KMS-11 (cell line): Measurements from ENCODE around the gene CEP97.
A peak's percentile ranks its signal among the peaks of the same experiment; 100 is the strongest.
"Not testable (repeated sequence)": the region's sequence is repeated elsewhere in the genome, so short reads cannot be mapped to it uniquely, and the experiment has no call there.

Experiments used
- H2AFZ ChIP-seq: fragments of 200-600 bp; sonication (generic); 2 replicates; pipeline ENCODE4 v1.6.1; 2016; ENCODE audit warnings: antibody characterized with exemption, mixed run types, low read depth
- H3K27ac ChIP-seq: fragments of 200-600 bp; sonication (generic); 2 replicates; pipeline ENCODE4 v1.6.1; 2016; ENCODE audit warnings: mild to moderate bottlenecking, mixed run types
- H3K27me3 ChIP-seq: fragments of 200-600 bp; sonication (generic); 2 replicates; pipeline ENCODE4 v1.6.1; 2017; ENCODE audit warnings: mild to moderate bottlenecking, low read depth, mixed run types, moderate library complexity; ENCODE audit not compliant: insufficient read depth
- H3K36me3 ChIP-seq: fragments of 200-600 bp; sonication (generic); 2 replicates; pipeline ENCODE4 v1.6.1; 2017; ENCODE audit warnings: mild to moderate bottlenecking, mixed run types; ENCODE audit not compliant: insufficient read depth
- H3K4me1 ChIP-seq: fragments of 200-600 bp; sonication (generic); 2 replicates; pipeline ENCODE4 v1.6.1; 2016; ENCODE audit warnings: mild to moderate bottlenecking, low read depth, mixed run types; ENCODE audit not compliant: poor library complexity, severe bottlenecking
- H3K4me2 ChIP-seq: fragments of 200-600 bp; sonication (generic); 2 replicates; pipeline ENCODE4 v1.7.0; 2016; ENCODE audit warnings: mild to moderate bottlenecking, mixed run types
- H3K4me3 ChIP-seq: fragments of 200-600 bp; sonication (generic); IDR thresholded peaks from 2 replicates; pipeline ENCODE4 v1.6.1; 2017; ENCODE audit warnings: low read depth, low read length, mixed read lengths; ENCODE audit not compliant: insufficient read depth
- H3K79me2 ChIP-seq: fragments of 200-600 bp; sonication (generic); 2 replicates; pipeline ENCODE4 v1.6.1; 2016; ENCODE audit warnings: low read depth, mixed run types; ENCODE audit not compliant: insufficient read depth
- H3K9ac ChIP-seq: fragments of 200-600 bp; sonication (generic); 2 replicates; pipeline ENCODE4 v1.6.1; 2016; ENCODE audit warnings: mild to moderate bottlenecking, mixed run types
- H4K20me1 ChIP-seq: fragments of 200-600 bp; sonication (generic); 2 replicates; pipeline ENCODE4 v1.6.1; 2016; ENCODE audit warnings: mild to moderate bottlenecking, mixed run types; ENCODE audit not compliant: insufficient read depth
- CTCF ChIP-seq: fragments of 200-600 bp; sonication (generic); conservative IDR thresholded peaks from 2 replicates; pipeline ENCODE4 v1.6.1; 2017; ENCODE audit warnings: low read depth, mild to moderate bottlenecking, antibody characterized with exemption, low read length, moderate library complexity, mixed read lengths

The CEP97 gene

GRCh38 chr3:101744811-101745210, 20.4 kb downstream of the CEP97 start:
- Histone ChIP-seq H4K20me1 (no peaks in the 10 kb centered on the region), H3K4me3 (no peak overlapping the region), H3K27me3 (no peaks in the 10 kb centered on the region), H3K27ac (no peak overlapping the region), H3K4me1 (no peaks in the 10 kb centered on the region), H3K4me2 (no peak overlapping the region), H3K79me2 (no peaks in the 10 kb centered on the region), H3K36me3 (no peaks in the 10 kb centered on the region), H2AFZ (no peak overlapping the region), H3K9ac (no peak overlapping the region)
- no peak for TF ChIP-seq CTCF

DNA sequence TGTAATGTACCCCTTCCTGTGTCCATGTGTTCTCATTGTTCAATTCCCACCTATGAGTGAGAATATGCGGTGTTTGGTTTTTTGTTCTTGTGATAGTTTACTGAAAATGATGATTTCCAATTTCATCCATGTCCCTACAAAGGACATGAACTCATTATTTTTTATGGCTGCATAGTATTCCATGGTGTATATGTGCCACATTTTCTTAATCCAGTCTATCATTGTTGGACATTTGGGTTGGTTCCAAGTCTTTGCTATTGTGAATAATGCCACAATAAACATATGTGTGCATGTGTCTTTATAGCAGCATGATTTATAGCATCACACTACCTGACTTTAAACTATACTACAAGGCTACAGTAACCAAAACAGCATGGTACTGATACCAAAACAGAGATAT, 21.5 kb downstream of the CEP97 start:
- H3K4me3 ChIP-seq = not testable (repeated sequence)

GRCh38 chr3:101753386-101754113, 29.1 kb downstream of the CEP97 start:
- not testable (repeated sequence) for H3K4me3 ChIP-seq, H3K27me3 ChIP-seq, H3K36me3 ChIP-seq, H4K20me1 ChIP-seq, H3K79me2 ChIP-seq
- Histone ChIP-seq H3K4me2 (peak overlapping the region; percentile 62), H3K4me1 (peaks cover 30% of the 10 kb centered on the region), H3K9ac (peak overlapping the region; percentile 36; the same call in 1 of the 2 replicates), H3K27ac (peak overlapping the region; percentile 64), H2AFZ (0 out of 2 replicates have a peak overlapping the region, but pooled peaks have one; percentile 23)

More for the DNA sequence above, 21.5 kb downstream of the CEP97 start:
- not testable (repeated sequence) for H4K20me1 ChIP-seq, H3K27ac ChIP-seq, H3K4me1 ChIP-seq, H2AFZ ChIP-seq, H3K27me3 ChIP-seq, H3K4me2 ChIP-seq, H3K36me3 ChIP-seq, H3K79me2 ChIP-seq, H3K9ac ChIP-seq

GRCh38 chr3:101758224-101758623, 33.8 kb downstream of the CEP97 start:
- H3K9ac ChIP-seq = no peak overlapping the region
- no peak overlapping the region for H3K4me3 ChIP-seq
- peaks cover 4% of the 10 kb centered on the region; the same call in 1 of the 2 replicates for H3K36me3 ChIP-seq
- H3K4me2 ChIP-seq = no peak overlapping the region
- no peak overlapping the region for H2AFZ ChIP-seq
- no peak overlapping the region for H3K27ac ChIP-seq
- peaks cover 25% of the 10 kb centered on the region for H3K4me1 ChIP-seq
- H3K27me3 ChIP-seq = no peaks in the 10 kb centered on the region
- H4K20me1 ChIP-seq = no peaks in the 10 kb centered on the region
- TF ChIP-seq CTCF = no peak
- no peaks in the 10 kb centered on the region for H3K79me2 ChIP-seq

- H3K4me1 ChIP-seq = peaks cover 1% of the 10 kb centered on the region
- no peak overlapping the region for H3K9ac ChIP-seq
- H3K36me3 ChIP-seq = peaks cover 4% of the 10 kb centered on the region; the same call in 1 of the 2 replicates
- H2AFZ ChIP-seq = no peak overlapping the region
- H3K27ac ChIP-seq = no peak overlapping the region
- H3K4me3 ChIP-seq = no peak overlapping the region
- H3K27me3 ChIP-seq = no peaks in the 10 kb centered on the region
- H4K20me1 ChIP-seq = no peaks in the 10 kb centered on the region
- no peak overlapping the region for H3K4me2 ChIP-seq
- no peak for TF ChIP-seq CTCF
- H3K79me2 ChIP-seq = no peaks in the 10 kb centered on the region
Observed at GRCh38 chr3:101762041-101762646, 37.7 kb downstream of the CEP97 start.

DNA sequence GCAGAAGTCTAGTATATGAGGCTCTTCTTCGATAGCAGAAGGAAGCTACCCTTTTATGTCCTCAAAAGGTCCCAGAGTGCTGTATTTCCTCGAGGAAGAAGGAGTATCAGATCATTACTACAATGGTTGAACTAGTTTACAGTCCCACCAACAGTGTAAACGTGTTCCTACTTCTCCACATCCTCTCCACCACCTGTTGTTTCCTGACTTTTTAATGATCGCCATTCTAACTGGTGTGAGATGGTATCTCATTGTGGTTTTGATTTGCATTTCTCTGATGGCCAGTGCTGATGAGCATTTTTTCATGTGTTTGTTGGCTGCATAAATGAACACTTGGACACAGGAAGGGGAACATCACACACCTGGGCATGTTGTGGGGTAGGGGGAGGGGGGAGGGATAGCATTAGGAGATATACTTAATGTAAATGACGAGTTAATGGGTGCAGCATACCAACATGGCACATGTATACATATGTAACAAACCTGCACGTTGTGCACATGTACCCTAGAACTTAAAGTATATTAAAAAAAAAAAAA, 53.4 kb downstream of the CEP97 start:
- not testable (repeated sequence) for H2AFZ ChIP-seq, H3K4me3 ChIP-seq, H3K9ac ChIP-seq, H3K27me3 ChIP-seq, H3K27ac ChIP-seq, H3K79me2 ChIP-seq, H3K36me3 ChIP-seq, H4K20me1 ChIP-seq
- H3K4me2 ChIP-seq = peak overlapping the region; percentile 96
- peaks cover 43% of the 10 kb centered on the region for H3K4me1 ChIP-seq
